DOHH2 (cell line): ENCODE measurements around the gene XAF1.
A peak's percentile ranks its signal among the peaks of the same experiment; 100 is the strongest.

Source experiments
- CTCF ChIP-seq: fragments of 200-600 bp; sonication (generic); IDR thresholded peaks from one replicate; pipeline ENCODE4 v1.5.1; 2014; ENCODE audit warnings: antibody characterized with exemption, mild to moderate bottlenecking, low read depth, low read length; ENCODE audit not compliant: poor library complexity, severe bottlenecking
- EZH2phosphoT487 ChIP-seq: fragments of 200-600 bp; sonication (generic); IDR thresholded peaks from 2 replicates; pipeline ENCODE4 v1.6.1; 2017; ENCODE audit warnings: borderline replicate concordance, mild to moderate bottlenecking, antibody characterized with exemption, low read length, moderate library complexity, mixed read lengths

- TF ChIP-seq CTCF (peak; percentile 23), EZH2phosphoT487 (no peak)
Measured at GRCh38 chr17:6749519-6749918, 6.3 kb upstream of the XAF1 start.
